ENCODE results near the gene THEMIS2. TPM values are rescaled to one million over a fixed set of nuclear protein-coding genes. Genes with fewer than 3 reads are reported as not detected.
A peak's percentile ranks its signal among the peaks of the same experiment; 100 is the strongest.

The THEMIS2 gene
- total and polyA plus RNA-seq, 2 of the 13 experiments (the other 11 are each of a cell fraction or from before 2014, with no cell fraction given): 0.38 to 1.5 TPM

DNA sequence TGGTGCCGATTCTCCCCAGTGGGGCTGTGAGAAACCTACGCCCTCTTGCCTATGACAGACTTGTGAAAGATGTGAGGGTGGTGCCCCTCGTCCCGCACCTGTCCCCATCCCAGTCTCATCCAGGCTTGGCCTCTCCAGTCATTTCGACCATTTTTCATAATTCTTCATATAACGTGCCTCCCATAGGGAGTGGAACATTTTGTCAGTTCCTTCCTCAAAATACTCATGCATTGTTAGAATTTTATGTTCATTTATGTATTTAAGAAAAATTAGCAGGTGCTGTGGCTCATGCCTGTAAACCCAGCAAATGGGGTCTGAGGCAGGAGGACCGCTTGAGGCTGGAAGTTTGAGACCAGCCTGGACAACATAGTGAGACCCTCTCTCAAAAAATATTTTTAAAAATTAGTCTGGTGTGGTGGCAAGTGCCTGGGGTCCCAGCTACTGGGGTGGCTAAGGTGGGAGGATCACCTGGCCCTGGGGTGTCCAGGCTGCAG lies 42.8 kb downstream of the THEMIS2 start (continued):
- TF ChIP-seq AGO2 (optimal IDR thresholded peaks at IDR 0.05; ENCODE audit: low read depth, low read length) (no peak), RFXAP (CRISPR knock-in tag; IDR thresholded peaks at IDR 0.05; ENCODE audit: borderline replicate concordance) (no peak), ZMYM2 (CRISPR knock-in tag; IDR thresholded peaks at IDR 0.05) (no peak), HOXA9 (CRISPR knock-in tag; IDR thresholded peaks at IDR 0.05; ENCODE audit: borderline replicate concordance) (peak; percentile 78; the same call in 1 of the 2 replicates)

DNA sequence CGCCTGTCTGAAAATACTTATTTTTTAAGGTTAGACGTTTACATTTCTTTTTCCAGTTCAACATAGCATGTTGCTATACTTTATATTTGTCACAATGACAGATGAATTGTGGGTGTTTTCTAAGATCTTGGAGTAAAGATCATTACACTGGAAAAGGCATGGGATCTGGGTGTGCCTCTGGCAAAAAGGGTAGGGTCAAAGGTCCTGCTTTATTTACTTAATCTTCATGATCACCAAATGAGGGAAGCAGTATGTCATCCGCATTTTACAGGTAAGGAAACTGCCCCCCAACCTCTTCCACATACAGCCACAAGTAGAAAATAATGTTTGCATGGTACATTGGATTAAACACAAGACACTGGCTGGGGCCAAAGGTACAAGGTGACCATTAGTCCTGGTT lies 49.9 kb downstream of the THEMIS2 start:
- peaks cover 23% of the 10 kb centered on the region for H3K4me1 ChIP-seq (ENCODE audit: insufficient read depth, low read length)
- FAIRE-seq: no peak
- H3K4me2 ChIP-seq (ENCODE audit: low read depth, low read length): no peak overlapping the region
- no peaks in the 10 kb centered on the region for H3K9me3 ChIP-seq (ENCODE audit: low read length)
- intact Hi-C loops (cut with micrococcal nuclease; ENCODE audit: unreplicated experiment) (loop anchor here (10.0 kb wide), 1 partner anchor 57 kb away; no protein-coding TSS in a partner anchor), in situ Hi-C loops (cut with HindIII; ENCODE audit: extremely low pct_ligation_motif_present, low pct_unique_long_range_greater_than_20kb) (no loop called here)
- no peak for ATAC-seq
- ChIA-PET CTCF (ENCODE audit: low intra/inter-chr PET ratio, low total read pairs) (no interaction called here), POLR2A (no interaction called here)
- H3K27me3 ChIP-seq (ENCODE audit: control insufficient read depth in 1 of 2, insufficient read depth in 2 of 2, low read length in 2 of 2): no peaks in the 10 kb centered on the region
- no peaks in the 10 kb centered on the region for H3K36me3 ChIP-seq (replicated peaks in 1 of 2; ENCODE audit: control insufficient read depth in 1 of 2, insufficient read depth in 2 of 2, low read length in 2 of 2)
- no peaks in the 10 kb centered on the region for H4K20me1 ChIP-seq (ENCODE audit: insufficient read depth, low read length)
- TF ChIP-seq PCBP1 (IDR thresholded peaks at IDR 0.05; ENCODE audit: borderline replicate concordance, low read depth, low read length) (no peak), ZNF782 (CRISPR knock-in tag; IDR thresholded peaks at IDR 0.05; ENCODE audit: borderline replicate concordance) (no peak), ELF4 (CRISPR knock-in tag; IDR thresholded peaks at IDR 0.05; ENCODE audit: borderline replicate concordance) (no peak), ZBTB7A (CRISPR knock-in tag; IDR thresholded peaks at IDR 0.05) (no peak), XBP1 (CRISPR knock-in tag; IDR thresholded peaks at IDR 0.05) (no peak), PITX1 (CRISPR knock-in tag; IDR thresholded peaks at IDR 0.05) (no peak), RXRB (CRISPR knock-in tag; IDR thresholded peaks at IDR 0.05; ENCODE audit: borderline replicate concordance) (no peak), FOXO1 (CRISPR knock-in tag; IDR thresholded peaks at IDR 0.05) (no peak), TEAD2 (CRISPR knock-in tag; IDR thresholded peaks at IDR 0.05) (no peak)
- TF ChIP-seq, protein P1, sequence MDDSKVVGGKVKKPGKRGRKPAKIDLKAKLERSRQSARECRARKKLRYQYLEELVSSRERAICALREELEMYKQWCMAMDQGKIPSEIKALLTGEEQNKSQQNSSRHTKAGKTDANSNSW (CRISPR knock-in tag; IDR thresholded peaks at IDR 0.05; ENCODE audit: borderline replicate concordance): no peak
- H3K4me3 ChIP-seq (replicated peaks in 1 of 3; ENCODE audit: insufficient read depth in 1 of 3, low read depth in 2 of 3, low read length in 3 of 3): no peak overlapping the region
- H2AFZ ChIP-seq (ENCODE audit: low read length): no peak overlapping the region
- H3K79me2 ChIP-seq (ENCODE audit: insufficient read depth, low read length): no peaks in the 10 kb centered on the region
- BruUV-seq (replicated peaks): no TSS peak
- H3K9ac ChIP-seq (ENCODE audit: insufficient read depth, low read depth, low read length): no peak overlapping the region
- H3K27ac ChIP-seq (ENCODE audit: extremely low read length, insufficient read depth, low read length): no peak overlapping the region
- no peak for DNase-seq (ENCODE audit: low spot score)
- WGBS (ENCODE audit: low lambda C conversion rate): 37% methylated on average over 3 of the region's 3 CpGs

Measured in HepG2 (cell line).